Activated naive CD4-positive, alpha-beta T cell treated with anti-CD3 and anti-CD28 coated beads, Interleukin-2, amount 50 U/mL, for 72 hours (primary cell): ENCODE results near the gene FSD1L. TPM values are rescaled to one million over a fixed set of nuclear protein-coding genes. Genes with fewer than 3 reads are reported as not detected.
A peak's percentile ranks its signal among the peaks of the same experiment; 100 is the strongest.

ENCODE experiments used
- ATAC-seq, 2 donors: fragments of 150-1000 bp; cut with Tn5 transposase; 2 replicates each; pipeline ENCODE4 v1.10.0; 2021; ENCODE audit warnings: mild to moderate bottlenecking in 2 of 2, moderate library complexity in 2 of 2
- DNase-seq, 2 donors: peaks; one replicate each; pipeline ENCODE4 v3.0.0; 2021 to 2022; ENCODE audit warnings: low spot score in 2 of 2
- H3K27ac Mint-ChIP-seq, 2 donors: one replicate each; pipeline ENCODE4 v1.8.0; 2022; ENCODE audit warnings: mild to moderate bottlenecking in 2 of 2, mixed read lengths in 2 of 2
- H3K36me3 Mint-ChIP-seq, 2 donors: one replicate each; pipeline ENCODE4 v1.8.0; 2022; ENCODE audit warnings: mixed read lengths in 2 of 2
- H3K9me3 Mint-ChIP-seq, 2 donors: one replicate each; pipeline ENCODE4 v1.8.0; 2022; ENCODE audit warnings: mixed read lengths in 2 of 2
- total RNA-seq, 2 donors: library from RNA; stranded (reverse); gene quantifications; one replicate each; pipeline ENCODE4 v1.2.3, GENCODE V29; 2022

FSD1L gene
- total RNA-seq, result 1 to 10 TPM in 1 of 2 donors, under 1 TPM in 1; 0.61 to 3.9 TPM

DNA sequence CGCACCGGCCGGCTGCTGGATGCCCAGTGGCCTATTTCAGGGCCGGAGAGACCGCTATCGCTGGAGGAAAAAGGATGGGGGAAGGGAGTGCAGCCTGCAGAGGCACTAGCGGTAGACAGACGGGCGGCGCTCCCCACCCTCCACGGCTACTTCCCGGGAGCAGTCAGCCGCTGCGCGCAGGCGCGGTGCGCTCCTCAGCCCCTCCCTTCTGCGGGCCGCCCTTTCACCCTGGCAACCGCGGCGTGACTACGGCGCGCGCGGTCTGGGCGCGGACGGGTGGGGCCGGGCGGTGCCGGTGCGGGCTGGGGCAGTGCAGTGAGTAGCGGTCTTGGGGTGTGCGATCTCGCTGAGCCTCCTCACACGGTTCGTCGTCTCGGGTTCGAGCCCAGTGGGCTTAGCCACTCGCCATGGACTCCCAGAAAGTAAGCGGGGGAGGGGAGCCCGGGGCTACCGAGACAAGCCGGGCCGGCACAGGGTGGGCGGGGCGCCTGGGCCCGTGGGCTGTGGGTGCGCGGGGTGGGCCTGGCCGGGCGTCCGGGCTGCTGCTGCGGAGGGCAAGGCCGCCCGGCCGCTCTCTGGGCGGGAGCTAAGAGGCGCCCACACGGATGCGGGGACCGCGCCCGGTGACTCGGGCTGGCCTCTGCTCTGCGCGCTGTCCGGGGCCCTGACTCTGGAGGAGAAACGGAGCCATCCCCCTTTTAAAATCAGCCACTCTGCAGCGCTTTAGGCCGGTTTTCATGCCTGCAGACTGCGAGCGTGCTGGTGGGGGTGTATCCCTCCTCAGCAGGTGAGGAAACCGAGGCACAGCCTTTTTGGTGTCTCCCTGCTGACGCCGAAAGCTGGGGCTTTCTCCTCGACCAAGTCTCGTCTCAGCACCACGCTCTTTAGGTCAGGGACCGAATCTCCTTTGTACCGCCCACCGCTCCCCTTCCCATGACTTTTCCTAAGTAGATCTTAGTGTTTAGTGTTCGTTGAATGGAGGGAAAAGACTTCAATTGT, at the start of gene FSD1L:
TSS of gene FSD1L (plus strand) at position 221 of the 999 bp plus-strand sequence. CDS start at position 408, 187 bp downstream.
- DNase-seq (peak; percentile 81 to 89), ATAC-seq (peak; percentile 97)
- H3K27ac Mint-ChIP-seq, result peak within 1 kb of the TSS; percentile 38 to 45
- no peaks in the 10 kb centered on the region for H3K36me3 Mint-ChIP-seq
- no peaks in the 10 kb centered on the region for H3K9me3 Mint-ChIP-seq

DNA sequence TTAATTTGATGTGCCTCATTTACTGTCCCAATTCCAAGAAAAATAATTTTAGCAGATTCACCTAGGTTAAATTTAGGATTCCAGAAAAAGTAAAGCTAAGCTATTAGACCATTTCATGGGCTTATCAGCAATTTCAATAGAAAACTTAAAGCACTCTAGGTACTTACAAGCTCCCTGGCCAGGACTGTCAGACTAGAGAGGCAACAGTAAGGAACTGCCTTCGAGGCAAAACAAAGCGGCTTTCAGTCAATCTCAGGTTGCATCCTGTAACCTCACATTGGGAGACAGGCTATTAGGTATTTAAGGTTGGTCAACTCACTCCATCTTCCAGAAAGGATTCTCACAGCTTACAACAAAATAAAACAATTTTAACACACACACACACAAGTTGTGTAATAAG, 48.7 kb upstream of the FSD1L start:
- Mint-ChIP-seq H3K27ac (no peak overlapping the region), H3K9me3 (no peaks in the 10 kb centered on the region), H3K36me3 (no peaks in the 10 kb centered on the region)
- DNase-seq, result no peak
- ATAC-seq, result no peak

DNA sequence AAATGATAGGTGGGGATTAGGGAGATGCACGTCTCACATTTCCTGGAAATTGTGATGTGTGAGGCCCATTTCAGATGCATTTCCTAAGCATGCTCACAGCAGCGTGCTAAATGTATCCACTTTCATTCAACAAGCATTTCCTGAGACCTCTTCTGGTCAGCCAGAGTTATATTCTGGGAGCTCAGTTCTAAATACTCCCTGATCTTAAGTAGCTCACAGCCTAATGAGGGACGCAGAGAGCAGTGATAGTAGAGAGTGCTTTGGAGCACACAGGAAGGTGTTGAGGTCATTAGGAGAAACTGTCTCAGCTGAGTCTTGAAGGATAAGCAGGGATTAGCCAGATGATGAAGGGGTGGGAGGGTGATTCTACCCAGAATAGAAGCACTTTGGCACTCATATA, 46.2 kb upstream of the FSD1L start:
- ATAC-seq (no peak), DNase-seq (no peak)
- Mint-ChIP-seq H3K36me3 (peaks cover under 1% of the 10 kb centered on the region in 2 donors), H3K27ac (no peak overlapping the region), H3K9me3 (peaks cover 0 to under 1% of the 10 kb centered on the region in 2 donors)

DNA sequence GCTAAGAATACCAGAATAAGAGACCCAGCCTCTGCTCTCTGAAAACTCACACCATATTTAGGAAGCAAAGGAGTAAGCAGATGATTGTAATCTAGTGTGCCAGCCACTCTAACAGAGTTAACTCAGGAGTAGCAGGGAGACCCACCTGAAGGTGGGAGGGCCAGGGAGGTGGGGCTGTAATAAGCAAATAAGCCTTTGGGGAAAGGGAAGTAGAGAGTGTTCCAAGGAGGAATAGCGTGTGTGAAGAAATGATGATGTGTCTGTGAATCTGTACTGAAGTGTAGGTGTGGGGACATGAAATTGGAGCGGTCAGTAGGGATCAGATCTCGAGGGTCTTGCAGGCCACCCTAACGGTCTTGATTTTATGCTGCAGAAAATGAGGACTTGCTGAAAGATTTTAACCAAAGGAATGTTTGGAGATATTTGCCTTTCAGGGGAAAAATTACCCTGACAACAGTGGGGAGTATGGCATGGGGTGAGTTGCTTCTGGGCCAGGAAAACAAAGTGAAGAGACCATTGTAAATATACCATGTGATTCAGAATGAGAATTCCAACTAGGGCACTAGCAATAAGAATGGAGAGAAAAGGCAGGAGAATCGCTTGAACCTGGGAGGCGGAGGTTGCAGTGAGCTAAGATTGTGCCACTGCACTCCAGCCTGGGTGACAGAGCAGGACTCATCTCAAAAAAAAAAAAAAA, 44.1 kb upstream of the FSD1L start:
- H3K27ac Mint-ChIP-seq, result no peak overlapping the region
- peaks cover 5 to 6% of the 10 kb centered on the region in 2 donors for H3K36me3 Mint-ChIP-seq
- DNase-seq (no peak), ATAC-seq (no peak)
- peaks cover 4 to 8% of the 10 kb centered on the region in 2 donors for H3K9me3 Mint-ChIP-seq

DNA sequence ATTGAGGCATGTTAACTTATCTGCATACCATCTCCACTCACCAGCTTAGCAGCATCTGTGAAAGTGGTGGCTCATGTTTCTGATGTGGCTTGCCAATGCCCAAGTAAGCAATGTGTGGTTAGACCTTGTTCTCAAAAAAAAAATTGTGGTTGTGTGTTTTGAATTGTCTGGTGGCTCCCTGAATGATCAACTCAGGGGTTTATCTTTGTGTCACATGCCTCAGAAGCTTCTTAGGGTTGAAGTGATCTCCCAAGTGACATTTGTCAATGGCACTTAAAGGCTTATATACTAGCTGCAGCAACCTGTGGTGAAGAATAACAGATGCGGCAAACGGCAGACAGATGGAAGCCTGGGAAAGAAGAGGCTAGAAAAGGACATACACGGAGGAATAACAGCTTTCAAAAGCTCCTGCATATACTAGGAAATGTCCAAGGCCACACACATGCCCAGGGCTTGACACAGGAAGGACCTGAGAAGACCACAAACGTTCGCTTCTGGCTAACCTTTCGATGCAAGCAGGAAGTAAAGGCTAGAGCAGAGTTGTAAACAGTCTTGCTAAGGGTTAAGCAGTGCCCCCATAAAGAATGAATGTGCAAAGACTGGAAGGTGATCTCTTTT, 42.2 kb upstream of the FSD1L start:
- ATAC-seq (peak; percentile 96), DNase-seq (peak; percentile 56 to 61)
- Mint-ChIP-seq H3K9me3 (peaks cover 11 to 13% of the 10 kb centered on the region in 2 donors), H3K27ac (peak overlapping the region in 1 of 2 donors; percentile 29), H3K36me3 (peaks cover 12 to 14% of the 10 kb centered on the region in 2 donors)

DNA sequence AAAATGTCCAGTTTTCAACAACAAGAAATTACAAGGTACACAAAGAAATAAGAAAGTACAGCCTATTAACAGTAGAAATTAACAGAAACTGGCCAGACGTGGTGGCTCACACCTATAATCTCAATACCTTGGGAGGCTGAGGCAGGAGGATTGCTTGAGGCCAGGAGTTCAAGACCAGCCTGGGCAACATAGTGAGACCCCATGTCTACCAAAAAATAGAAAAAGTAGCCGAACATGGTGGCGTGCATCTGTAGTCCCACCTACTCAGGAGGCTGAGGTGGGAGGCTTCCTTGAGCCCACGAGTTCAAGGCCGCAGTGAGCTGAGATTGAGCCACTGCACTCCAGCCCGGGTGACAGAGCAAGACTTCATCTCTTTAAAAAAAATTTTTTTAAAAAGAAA, 41.5 kb upstream of the FSD1L start:
- Mint-ChIP-seq H3K9me3 (peaks cover 11 to 13% of the 10 kb centered on the region in 2 donors), H3K36me3 (peaks cover 12 to 14% of the 10 kb centered on the region in 2 donors), H3K27ac (no peak overlapping the region)
- ATAC-seq (no peak), DNase-seq (no peak)

DNA sequence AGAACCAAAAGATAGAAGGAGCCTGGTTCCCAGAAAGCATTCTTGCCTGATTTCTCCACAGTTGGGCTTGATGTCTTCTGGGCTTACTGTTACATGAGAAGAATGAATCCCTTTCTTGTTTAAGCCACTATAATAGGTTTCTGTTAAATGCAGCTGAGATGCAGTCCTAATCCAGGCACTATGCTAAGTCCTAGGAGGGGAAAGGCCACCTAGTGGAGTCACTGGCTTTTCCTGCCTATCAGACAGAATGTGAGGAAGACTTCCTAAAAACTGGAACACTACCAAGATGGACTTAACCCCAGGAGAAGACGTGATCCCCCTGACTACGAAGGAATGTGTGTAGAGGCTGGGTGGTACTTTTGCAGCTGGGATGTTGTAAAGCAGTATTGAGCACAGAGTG, 34.3 kb upstream of the FSD1L start:
- DNase-seq, result no peak
- peaks cover 10 to 15% of the 10 kb centered on the region in 2 donors for H3K9me3 Mint-ChIP-seq
- H3K27ac Mint-ChIP-seq, result no peak overlapping the region
- H3K36me3 Mint-ChIP-seq, result peaks cover 8 to 12% of the 10 kb centered on the region in 2 donors
- ATAC-seq, result no peak

DNA sequence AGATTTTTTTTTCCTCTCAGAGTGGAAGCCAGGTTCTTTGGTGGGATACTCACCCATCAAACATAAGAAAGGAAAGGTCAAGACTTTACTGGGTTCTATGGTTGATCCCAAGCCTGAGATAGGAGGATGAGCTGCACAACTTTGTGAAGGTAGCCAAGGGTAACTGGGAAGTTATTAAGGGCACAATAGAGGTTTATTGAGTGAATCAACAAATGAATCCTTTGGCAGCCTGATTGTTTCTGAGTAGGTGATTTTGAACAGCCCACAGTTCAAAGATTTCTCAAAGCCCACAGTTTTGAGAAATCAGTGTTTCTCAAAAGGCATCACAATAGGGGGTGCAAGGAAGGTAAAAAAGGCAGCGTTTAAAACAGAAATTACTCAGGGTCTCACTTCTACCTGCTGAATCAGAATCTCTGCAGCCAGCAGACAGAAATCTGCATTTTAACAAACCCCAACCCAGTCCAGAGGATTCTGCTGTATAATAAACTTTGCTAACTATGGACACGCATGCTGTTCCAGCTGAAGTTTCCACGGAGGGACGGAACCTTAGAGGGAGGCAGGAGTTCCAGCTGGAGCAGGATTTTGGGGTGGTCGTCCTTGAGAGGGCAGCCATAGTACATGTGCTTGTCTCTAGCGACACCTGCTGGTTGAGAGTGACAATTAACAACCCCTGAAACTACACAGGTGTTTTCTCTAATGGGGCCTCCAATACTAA, 32.7 kb upstream of the FSD1L start:
- H3K9me3 Mint-ChIP-seq, result peaks cover 3 to 10% of the 10 kb centered on the region in 2 donors
- H3K36me3 Mint-ChIP-seq, result peaks cover 0 to 5% of the 10 kb centered on the region in 2 donors
- H3K27ac Mint-ChIP-seq, result no peak overlapping the region
- DNase-seq (peak in 1 of 2 donors; percentile 59), ATAC-seq (peak; percentile 63 to 86)

DNA sequence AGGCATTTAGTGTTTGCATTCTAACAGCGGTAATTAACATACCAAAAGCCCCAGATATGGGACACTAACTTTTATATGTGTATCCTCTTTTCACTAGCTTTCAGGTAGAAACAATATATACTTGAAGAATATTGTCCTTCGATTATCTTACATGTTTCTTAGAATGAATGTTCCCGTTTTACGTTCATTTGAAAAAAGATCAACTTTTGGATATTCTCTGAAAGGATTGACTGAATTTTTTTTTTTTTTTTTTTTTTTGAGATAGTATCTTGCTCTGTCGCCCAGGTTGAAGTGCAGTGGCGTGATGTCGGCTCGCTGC, 32.2 kb upstream of the FSD1L start:
- Mint-ChIP-seq H3K9me3 (peaks cover 3 to 10% of the 10 kb centered on the region in 2 donors), H3K27ac (no peak overlapping the region), H3K36me3 (peaks cover 0 to 5% of the 10 kb centered on the region in 2 donors)
- DNase-seq, result no peak
- no peak for ATAC-seq

DNA sequence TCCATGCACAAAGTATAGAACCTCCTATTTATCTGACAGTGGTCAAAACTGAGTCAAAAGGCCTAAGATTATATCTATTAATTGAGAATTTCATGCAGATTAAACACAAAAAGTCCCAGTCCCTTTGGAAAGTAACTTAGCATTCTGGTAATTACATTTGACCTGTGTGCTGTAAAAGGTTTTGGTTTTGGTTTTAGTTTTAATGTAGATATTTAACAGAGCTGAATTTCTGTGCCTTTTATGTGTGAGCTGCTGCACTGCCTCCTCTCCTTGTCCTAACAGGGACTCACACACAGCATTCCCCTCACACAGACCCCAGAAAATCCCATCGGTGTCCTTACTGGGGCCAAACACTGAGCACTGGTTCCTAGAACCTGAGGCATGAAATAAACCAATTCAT, 31.0 kb upstream of the FSD1L start:
- Mint-ChIP-seq H3K27ac (peak overlapping the region in 1 of 2 donors; percentile 39), H3K9me3 (peaks cover 3 to 5% of the 10 kb centered on the region in 2 donors), H3K36me3 (peaks cover 0 to 5% of the 10 kb centered on the region in 2 donors)
- ATAC-seq (no peak), DNase-seq (no peak)

DNA sequence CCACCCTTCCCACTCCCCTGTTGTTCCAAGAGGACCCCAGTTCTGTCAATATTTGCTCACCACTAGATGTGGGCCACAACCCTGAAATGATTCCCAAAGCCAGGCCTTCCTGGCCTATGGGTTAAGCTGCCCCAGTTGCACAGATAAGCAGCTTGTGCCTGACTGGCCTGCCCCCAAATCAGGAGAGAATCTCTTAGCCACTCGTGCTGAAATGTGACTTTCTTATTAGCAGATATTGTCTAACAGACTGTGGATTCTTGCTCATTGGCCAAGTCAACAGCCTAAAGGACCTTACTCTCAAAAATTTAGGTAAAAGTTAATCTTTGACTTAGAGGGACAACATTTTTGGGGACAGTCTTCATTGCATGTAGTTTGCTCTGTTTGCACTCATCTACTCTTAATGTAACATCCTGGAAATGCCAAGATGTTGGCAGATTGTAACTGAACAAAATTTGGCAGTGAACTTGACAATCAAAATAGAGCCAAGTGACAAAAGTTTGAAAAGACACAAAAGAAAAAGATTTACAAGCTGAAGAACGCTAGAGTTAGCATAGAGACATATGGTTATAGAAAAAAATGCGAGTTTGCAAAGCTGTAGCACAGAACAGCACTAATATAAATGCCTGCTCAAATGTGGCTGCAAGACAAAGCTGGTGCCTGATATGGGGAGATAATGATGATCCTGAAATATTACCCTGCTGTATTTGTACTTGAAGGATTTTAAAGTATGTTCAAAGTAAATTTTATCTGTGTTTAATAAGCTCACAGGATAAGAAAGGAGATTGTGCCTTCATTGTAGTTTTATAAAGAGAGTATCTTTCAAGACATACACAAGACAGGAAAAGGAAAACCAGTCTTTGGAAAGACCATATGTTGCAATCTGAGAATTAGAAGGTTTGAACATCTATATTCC, 29.0 kb upstream of the FSD1L start:
- ATAC-seq (no peak), DNase-seq (no peak)
- H3K9me3 Mint-ChIP-seq, result no peaks in the 10 kb centered on the region
- no peaks in the 10 kb centered on the region for H3K36me3 Mint-ChIP-seq
- H3K27ac Mint-ChIP-seq, result no peak overlapping the region

DNA sequence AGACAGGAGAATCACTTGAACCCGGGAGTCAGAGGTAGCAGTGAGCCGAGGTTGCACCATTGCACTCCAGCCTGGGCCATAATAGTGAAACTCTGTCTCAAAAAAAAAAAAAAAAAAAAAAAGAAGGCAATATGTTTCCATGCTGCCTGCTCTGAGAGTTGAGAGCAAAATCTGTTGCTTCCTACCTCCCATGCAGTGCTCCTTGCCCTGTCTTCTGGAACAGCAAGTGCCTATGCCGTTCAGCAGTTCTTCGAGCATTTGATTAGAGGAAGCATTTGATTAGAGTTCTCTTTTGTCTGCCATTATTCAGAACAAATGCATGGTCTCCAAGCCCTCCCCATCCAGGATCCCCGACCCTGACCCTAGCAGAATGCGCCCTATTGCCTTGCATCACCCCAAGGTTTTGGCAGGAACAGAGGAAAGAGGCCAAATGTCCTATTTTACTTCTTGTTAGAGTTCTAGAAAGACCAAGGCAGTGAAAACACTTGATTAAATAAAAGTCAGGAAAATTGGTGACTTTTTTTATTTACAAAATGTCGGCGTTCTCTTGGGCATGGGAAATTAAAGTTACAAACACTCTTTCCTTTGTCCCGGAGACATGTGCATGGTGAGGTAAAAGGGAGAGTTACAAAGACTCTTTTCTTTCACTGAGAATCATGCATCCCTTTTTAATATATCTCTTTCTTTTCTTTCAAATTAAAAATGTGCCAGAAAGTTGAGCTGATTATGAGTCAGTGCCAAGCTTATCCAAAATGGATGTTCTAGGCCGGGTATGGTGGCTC, 27.8 kb upstream of the FSD1L start:
- no peaks in the 10 kb centered on the region for H3K36me3 Mint-ChIP-seq
- DNase-seq (no peak), ATAC-seq (no peak)
- no peaks in the 10 kb centered on the region for H3K9me3 Mint-ChIP-seq
- H3K27ac Mint-ChIP-seq, result no peak overlapping the region

DNA sequence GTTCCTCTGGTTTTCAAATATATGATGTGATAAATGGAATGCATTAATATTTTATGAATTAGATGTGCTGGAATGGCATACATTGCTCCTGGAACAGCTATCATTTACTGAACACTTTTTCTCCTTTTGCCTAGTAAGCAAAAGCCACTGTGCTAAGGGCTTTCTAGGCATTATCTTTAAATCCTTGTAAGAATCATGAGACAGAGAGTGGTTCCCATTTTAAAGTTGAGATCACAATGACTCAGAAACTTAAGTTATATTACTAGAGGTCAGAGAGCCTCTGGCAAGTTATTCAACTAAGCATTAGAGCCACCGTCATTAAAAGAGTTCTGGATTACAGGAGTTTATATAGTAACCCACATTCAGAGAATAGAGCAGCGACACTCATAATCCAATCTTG, 26.7 kb upstream of the FSD1L start:
- DNase-seq (no peak), ATAC-seq (no peak)
- no peaks in the 10 kb centered on the region for H3K9me3 Mint-ChIP-seq
- no peaks in the 10 kb centered on the region for H3K36me3 Mint-ChIP-seq
- no peak overlapping the region for H3K27ac Mint-ChIP-seq

DNA sequence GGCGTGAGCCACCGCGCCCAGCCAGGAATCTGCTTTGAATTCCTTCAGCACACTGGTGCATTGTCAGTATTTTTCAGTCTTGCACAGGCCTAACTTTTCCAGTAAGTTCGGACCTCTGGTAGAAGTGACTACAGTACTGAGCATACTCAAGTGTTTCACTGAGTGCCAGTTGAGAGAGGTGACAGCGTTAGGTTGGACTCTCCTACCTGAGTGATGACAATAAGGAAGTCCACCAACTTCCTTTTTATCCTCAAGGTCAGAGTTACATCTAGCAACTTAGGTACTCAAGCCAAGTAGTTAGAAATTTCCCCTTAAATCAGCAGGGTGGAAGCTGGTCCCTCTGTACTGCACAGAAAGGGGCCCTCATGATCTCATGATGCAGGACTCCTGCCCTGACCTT, 26.0 kb upstream of the FSD1L start:
- Mint-ChIP-seq H3K36me3 (no peaks in the 10 kb centered on the region), H3K9me3 (no peaks in the 10 kb centered on the region), H3K27ac (no peak overlapping the region)
- DNase-seq (no peak), ATAC-seq (no peak)
